Measurements from ENCODE around the gene CADPS.

DNA sequence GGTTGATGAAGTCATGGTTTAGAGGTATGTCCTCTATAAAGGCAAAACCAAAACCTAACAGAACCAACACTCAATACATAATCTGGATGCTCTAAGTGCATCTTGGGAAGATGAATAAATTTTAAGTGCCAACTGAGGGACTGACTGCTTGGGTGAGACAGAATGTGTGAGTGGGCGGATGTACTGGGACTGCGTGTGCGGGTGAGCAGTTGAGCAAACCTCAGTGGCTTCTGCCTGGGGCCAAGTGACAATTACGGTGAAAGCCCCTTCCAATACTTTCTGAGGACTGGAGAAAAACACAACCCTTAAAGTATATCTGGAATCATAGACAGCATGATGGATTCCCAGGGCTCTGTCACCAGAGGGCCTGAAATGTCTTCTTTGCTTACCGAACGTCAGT lies 421.8 kb downstream of the CADPS start:
- TF ChIP-seq CTCF (IDR thresholded peaks at IDR 0.05) (no peak), ZFX (IDR thresholded peaks at IDR 0.05; ENCODE audit: borderline replicate concordance) (no peak)

Data from 22Rv1 (cell line).